ENCODE data around the gene LDB3. TPM values are rescaled to one million over a fixed set of nuclear protein-coding genes. Genes with fewer than 3 reads are reported as not detected.

Gene LDB3
- total and polyA plus RNA-seq, 2 of the 8 experiments (the other 6 are each of a cell fraction or from before 2014, with no cell fraction given), result 0.20 to 0.43 TPM

DNA sequence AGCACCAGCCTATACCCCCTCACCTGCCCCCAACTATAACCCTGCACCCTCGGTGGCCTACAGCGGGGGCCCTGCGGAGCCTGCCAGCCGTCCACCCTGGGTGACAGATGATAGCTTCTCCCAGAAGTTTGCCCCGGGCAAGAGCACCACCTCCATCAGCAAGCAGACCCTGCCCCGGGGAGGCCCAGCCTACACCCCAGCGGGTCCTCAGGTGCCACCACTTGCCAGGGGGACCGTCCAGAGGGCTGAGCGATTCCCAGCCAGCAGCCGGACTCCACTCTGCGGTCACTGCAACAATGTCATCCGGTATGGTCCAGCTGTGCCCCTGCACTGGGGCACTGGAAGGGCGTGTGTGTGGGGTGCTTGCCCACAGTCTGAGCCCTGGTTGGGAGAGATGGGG is 48.2 kb downstream of the LDB3 start:
- H3K23me2 ChIP-seq (ENCODE audit: low read depth, low read length), result peaks cover 6% of the 10 kb centered on the region; the same call in 1 of the 2 replicates
- no peak overlapping the region for H3K9ac ChIP-seq (replicated peaks in 1 of 4; ENCODE audit: extremely low read depth in 1 of 4, low read depth in 3 of 4, low read length in 3 of 4)
- H3K9me3 ChIP-seq (ENCODE audit: insufficient read depth in 2 of 2, low read depth in 1 of 2, low read length in 1 of 2), result no peaks in the 10 kb centered on the region
- no peak overlapping the region for H2BK120ac ChIP-seq (replicated peaks; ENCODE audit: low read depth, low read length)
- H4K20me1 ChIP-seq (replicated peaks in 1 of 2; ENCODE audit: control insufficient read depth in 1 of 2, insufficient read depth in 2 of 2, low read length in 2 of 2), result no peaks in the 10 kb centered on the region
- no peak overlapping the region for H3K4me2 ChIP-seq (ENCODE audit: insufficient read depth in 1 of 2, low read depth in 2 of 2, low read length in 2 of 2)
- H4K5ac ChIP-seq (ENCODE audit: insufficient read length, low read depth, low read length), result no peak overlapping the region
- FAIRE-seq (no peak), DNase-seq (ENCODE audit: low read depth in 1 of 2, low spot score in 2 of 2) (no peak)
- H3K4me3 ChIP-seq (ENCODE audit: extremely low read depth in 1 of 4, insufficient read depth in 2 of 4, low read depth in 3 of 4, low read length in 4 of 4), result no peak overlapping the region
- H4K91ac ChIP-seq (replicated peaks; ENCODE audit: insufficient read length, low read length), result no peak overlapping the region
- H3K4ac ChIP-seq (replicated peaks; ENCODE audit: insufficient read length, low read depth, low read length), result no peak overlapping the region
- H2AFZ ChIP-seq (ENCODE audit: low read length), result no peak overlapping the region
- H2AK5ac ChIP-seq (ENCODE audit: low read depth, low read length), result no peak overlapping the region
- no peak overlapping the region for H3K23ac ChIP-seq (ENCODE audit: insufficient read length)
- no peak overlapping the region for H3K27ac ChIP-seq (ENCODE audit: low read depth, low read length)
- H4K8ac ChIP-seq (ENCODE audit: extremely low read depth, insufficient read depth, low read length), result no peak overlapping the region
- H3K4me1 ChIP-seq (replicated peaks in 1 of 4; ENCODE audit: control insufficient read depth in 3 of 4, insufficient read depth in 4 of 4, low read length in 3 of 4), result peaks cover 3 to 11% (median 6%) of the 10 kb centered on the region in 4 experiments; a peak in 4 of 7 replicates
- peak overlapping the region; percentile 35; the same call in 1 of the 2 replicates for H2BK12ac ChIP-seq (ENCODE audit: low read depth, low read length)
- peak overlapping the region; percentile 90; the same call in 1 of the 2 replicates for H2BK15ac ChIP-seq (ENCODE audit: low read length)
- no peaks in the 10 kb centered on the region for H3K79me1 ChIP-seq (ENCODE audit: low read depth, low read length)
- ChIA-PET CTCF (ENCODE audit: partially characterized antibody) (interaction anchor here (0.8 to 3.1 kb wide), 9 partner anchors 8 to 82 kb away, joined by 3 to 11 read pairs (median 6); no protein-coding TSS in a partner anchor), POLR2A (ENCODE audit: partially characterized antibody) (interaction anchor here (1.6 to 3.4 kb wide), 2 partner anchors 36 to 39 kb away, joined by 6 to 10 read pairs; partner anchors contain the start of gene BMPR1A)
- no peak overlapping the region for H3K56ac ChIP-seq (replicated peaks; ENCODE audit: insufficient read length, low read depth, low read length)
- no peaks in the 10 kb centered on the region for H3K36me3 ChIP-seq (ENCODE audit: control insufficient read depth in 2 of 4, insufficient read depth in 4 of 4, low read length in 3 of 4)
- 91% methylated on average over 13 of the region's 13 CpGs; no CpG with 5 or more reads in 1 of the 2 experiments for whole genome bisulfite sequencing, 2 experiments (ENCODE audit: extremely low coverage in 1 of 2, insufficient coverage in 1 of 2, insufficient read length in 1 of 2, insufficient replicate concordance in 2 of 2, low coverage in 1 of 2, low lambda C conversion rate in 2 of 2, missing lambda C conversion rate in 1 of 2)
- no peak overlapping the region for H3K18ac ChIP-seq (ENCODE audit: extremely low read depth, low read length)
- H2BK5ac ChIP-seq (ENCODE audit: low read depth, low read length), result no peak overlapping the region
- H3K27me3 ChIP-seq (replicated peaks in 1 of 4; ENCODE audit: control insufficient read depth in 3 of 4, extremely low read depth in 1 of 4, insufficient read depth in 3 of 4, low read length in 3 of 4), result no peaks in the 10 kb centered on the region
- H3K79me2 ChIP-seq (ENCODE audit: control insufficient read depth in 1 of 2, insufficient read depth in 2 of 2, low read length in 2 of 2), result no peaks in the 10 kb centered on the region
- H3K14ac ChIP-seq (ENCODE audit: insufficient read length), result no peak overlapping the region
- no peak overlapping the region for H2BK20ac ChIP-seq (ENCODE audit: low read length)
- TF ChIP-seq SIRT6 (IDR thresholded peaks at IDR 0.05; ENCODE audit: low read length) (no peak), GABPA (IDR thresholded peaks at IDR 0.05; ENCODE audit: borderline replicate concordance, insufficient read depth, low read length) (no peak), EZH2 (IDR thresholded peaks at IDR 0.05; ENCODE audit: low read depth, low read length, severe bottlenecking) (no peak), SIX5 (IDR thresholded peaks at IDR 0.05; ENCODE audit: low read depth, low read length) (no peak), POU5F1 (IDR thresholded peaks at IDR 0.05; ENCODE audit: low read depth, low read length) (no peak), SUZ12 (IDR thresholded peaks at IDR 0.05; ENCODE audit: low read length) (no peak), ATF3 (IDR thresholded peaks at IDR 0.05; ENCODE audit: insufficient read depth, low read depth, low read length) (no peak), SP2 (IDR thresholded peaks at IDR 0.05; ENCODE audit: low read length) (no peak), KDM1A (IDR thresholded peaks at IDR 0.05; ENCODE audit: borderline replicate concordance, low read length) (no peak), RFX5 (IDR thresholded peaks at IDR 0.05; ENCODE audit: borderline replicate concordance, low read depth, low read length) (no peak)
- TF ChIP-seq, protein P1, sequence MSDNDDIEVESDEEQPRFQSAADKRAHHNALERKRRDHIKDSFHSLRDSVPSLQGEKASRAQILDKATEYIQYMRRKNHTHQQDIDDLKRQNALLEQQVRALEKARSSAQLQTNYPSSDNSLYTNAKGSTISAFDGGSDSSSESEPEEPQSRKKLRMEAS (IDR thresholded peaks at IDR 0.05), result no peak

All from H1 (cell line).